HepG2 (cell line): ENCODE results near the gene C3orf22. TPM values are rescaled to one million over a fixed set of nuclear protein-coding genes. Genes with fewer than 3 reads are reported as not detected.

Source experiments
- ARNT ChIP-seq: fragments of 450-650 bp; IDR thresholded peaks from 2 replicates; pipeline ENCODE4 v1.6.1; 2017
- CSRNP1 ChIP-seq: sonication (generic); formaldehyde crosslinking; IDR thresholded peaks from 2 replicates; pipeline ENCODE4 v1.8.1; 2023; ENCODE audit warnings: mild to moderate bottlenecking, missing genetic modification reagents
- DZIP1 ChIP-seq: sonication (generic); formaldehyde crosslinking; IDR thresholded peaks from 2 replicates; pipeline ENCODE4 v1.5.0; 2020; ENCODE audit warnings: mild to moderate bottlenecking, missing genetic modification reagents
- FLYWCH1 ChIP-seq: sonication (generic); formaldehyde crosslinking; IDR thresholded peaks from 2 replicates; pipeline ENCODE4 v1.8.1; 2023; ENCODE audit warnings: mild to moderate bottlenecking, missing genetic modification reagents
- FOXJ3 ChIP-seq: sonication (generic); formaldehyde crosslinking; IDR thresholded peaks from 2 replicates; pipeline ENCODE4 v1.4.0; 2020; ENCODE audit warnings: missing genetic modification reagents, mild to moderate bottlenecking, borderline replicate concordance
- HES4 ChIP-seq: sonication (generic); formaldehyde crosslinking; IDR thresholded peaks from 2 replicates; pipeline ENCODE4 v1.9.0; 2021; ENCODE audit warnings: mild to moderate bottlenecking, missing genetic modification reagents, borderline replicate concordance
- HIVEP1 ChIP-seq: sonication (generic); formaldehyde crosslinking; IDR thresholded peaks from 2 replicates; pipeline ENCODE4 v1.4.0; 2020; ENCODE audit warnings: mild to moderate bottlenecking, missing genetic modification reagents
- HNRNPUL1 ChIP-seq: fragments of 200-400 bp; formaldehyde crosslinking; IDR thresholded peaks from 2 replicates; pipeline ENCODE4 v1.6.1; 2017; ENCODE audit warnings: low read depth, mild to moderate bottlenecking, low read length, moderate library complexity
- JARID2 ChIP-seq: sonication (generic); formaldehyde crosslinking; IDR thresholded peaks from 2 replicates; pipeline ENCODE4 v1.8.1; 2023; ENCODE audit warnings: missing genetic modification reagents, inconsistent platforms; ENCODE audit not compliant: insufficient replicate concordance
- NAIF1 ChIP-seq: sonication (generic); formaldehyde crosslinking; IDR thresholded peaks from 2 replicates; pipeline ENCODE4 v1.5.0; 2020; ENCODE audit warnings: mild to moderate bottlenecking, missing genetic modification reagents, borderline replicate concordance
- RFXANK ChIP-seq: IDR thresholded peaks from 2 replicates; pipeline ENCODE4 v1.6.1; 2016
- SOX13 ChIP-seq, 3 experiments: fragments of 450-650 bp in 1 of 3; sonication (generic) in 1 of 3; formaldehyde crosslinking in 1 of 3; IDR thresholded peaks in 2 of 3; conservative IDR thresholded peaks in 1 of 3; 2 replicates each; pipeline versions ENCODE4 v1.5.0 to v1.6.1; 2016 to 2020; ENCODE audit warnings: antibody characterized with exemption in 1 of 3, mild to moderate bottlenecking in 1 of 3, missing compliant biosample characterization in 1 of 3, missing genetic modification reagents in 1 of 3, moderate library complexity in 1 of 3
- SRSF9 ChIP-seq: fragments of 200-400 bp; formaldehyde crosslinking; IDR thresholded peaks from 2 replicates; pipeline ENCODE4 v1.6.1; 2018; ENCODE audit warnings: borderline replicate concordance, mild to moderate bottlenecking, low read depth, low read length; ENCODE audit not compliant: insufficient read depth, poor library complexity, severe bottlenecking
- ZC3H4 ChIP-seq: sonication (generic); formaldehyde crosslinking; IDR thresholded peaks from 2 replicates; pipeline ENCODE4 v1.4.0; 2020; ENCODE audit warnings: missing genetic modification reagents, borderline replicate concordance
- ZNF143 ChIP-seq: sonication (generic); formaldehyde crosslinking; IDR thresholded peaks from 2 replicates; pipeline ENCODE4 v1.4.0; 2020; ENCODE audit warnings: missing genetic modification reagents
- ZNF225 ChIP-seq: sonication (generic); formaldehyde crosslinking; IDR thresholded peaks from 2 replicates; pipeline ENCODE4 v1.4.0; 2020; ENCODE audit warnings: mild to moderate bottlenecking, missing genetic modification reagents
- ZNF367 ChIP-seq: sonication (generic); formaldehyde crosslinking; IDR thresholded peaks from 2 replicates; pipeline ENCODE4 v1.4.0; 2020; ENCODE audit warnings: missing genetic modification reagents, borderline replicate concordance
- ZNF382 ChIP-seq: sonication (generic); formaldehyde crosslinking; IDR thresholded peaks from 2 replicates; pipeline ENCODE4 v1.5.0; 2020; ENCODE audit warnings: missing genetic modification reagents, mild to moderate bottlenecking, borderline replicate concordance
- ZNF484 ChIP-seq: sonication (generic); formaldehyde crosslinking; IDR thresholded peaks from 2 replicates; pipeline ENCODE4 v1.5.1; 2020; ENCODE audit warnings: mild to moderate bottlenecking, low read depth, missing genetic modification reagents, borderline replicate concordance
- ZNF557 ChIP-seq: sonication (generic); formaldehyde crosslinking; IDR thresholded peaks from 2 replicates; pipeline ENCODE4 v1.4.0; 2020; ENCODE audit warnings: missing genetic modification reagents
- ZNF563 ChIP-seq: sonication (generic); formaldehyde crosslinking; IDR thresholded peaks from 2 replicates; pipeline ENCODE4 v1.8.0; 2022; ENCODE audit warnings: mild to moderate bottlenecking, moderate library complexity, missing genetic modification reagents
- ZNF564 ChIP-seq: sonication (generic); formaldehyde crosslinking; IDR thresholded peaks from 2 replicates; pipeline ENCODE4 v1.8.1; 2023; ENCODE audit warnings: mild to moderate bottlenecking, missing genetic modification reagents
- ZNF781 ChIP-seq: sonication (generic); formaldehyde crosslinking; IDR thresholded peaks from 2 replicates; pipeline ENCODE4 v1.5.1; 2020; ENCODE audit warnings: borderline replicate concordance, mild to moderate bottlenecking, missing genetic modification reagents; ENCODE audit errors: not compliant biosample characterization
- ZNF784 ChIP-seq: sonication (generic); formaldehyde crosslinking; IDR thresholded peaks from 2 replicates; pipeline ENCODE4 v1.5.1; 2020; ENCODE audit warnings: missing genetic modification reagents, mild to moderate bottlenecking, borderline replicate concordance
- polyA plus RNA-seq, 8 experiments: library from polyadenylated mRNA; depleted of rRNA in 3 of 8; stranded (reverse) in 7 of 8; unstranded in 1 of 8; fragments of >200 nt; fragmentation: Illumina TruSeq in 4 of 8; extraction: Trizol in 4 of 8; gene quantifications; 2 replicates each; pipeline versions ENCODE4 v1.2.1 to v1.2.3, GENCODE V29; 2011 to 2016; ENCODE audit warnings: low read depth in 4 of 8, missing spikeins in 1 of 8, mixed read lengths in 1 of 8; ENCODE audit not compliant: insufficient read depth in 1 of 8
- total RNA-seq, 5 experiments: library from RNA; depleted of rRNA; stranded (reverse); fragments of >200 nt; fragmentation: Illumina TruSeq; extraction: Trizol; gene quantifications; 2 replicates each; pipeline ENCODE4 v1.2.3, GENCODE V29; 2016; ENCODE audit warnings: low read depth in 1 of 5

The C3orf22 gene
- total and polyA plus RNA-seq, 2 of the 13 experiments (the other 11 are each of a cell fraction or from before 2014, with no cell fraction given): not detected

- peak; percentile 48; the same call in 1 of the 2 replicates for TF ChIP-seq HES4 (CRISPR knock-in tag)
- TF ChIP-seq JARID2 (CRISPR knock-in tag): no peak
- no peak for TF ChIP-seq FLYWCH1 (CRISPR knock-in tag)
- TF ChIP-seq ZNF225 (CRISPR knock-in tag): no peak
- peak; percentile 36; the same call in 1 of the 2 replicates for TF ChIP-seq NAIF1 (CRISPR knock-in tag)
- 0 out of 2 replicates have a peak, but pooled peaks have one; percentile 31 for TF ChIP-seq ZNF557 (CRISPR knock-in tag)
- TF ChIP-seq ZNF382 (CRISPR knock-in tag): no peak
- no peak for TF ChIP-seq SRSF9
- TF ChIP-seq ZNF784 (CRISPR knock-in tag): no peak
- TF ChIP-seq RFXANK (CRISPR knock-in tag): no peak; the same call in 1 of the 2 replicates
- TF ChIP-seq ZNF367 (CRISPR knock-in tag): no peak
- 0 out of 2 replicates have a peak, but pooled peaks have one; percentile 31 for TF ChIP-seq FOXJ3
- 0 out of 2 replicates have a peak, but pooled peaks have one; percentile 18 for TF ChIP-seq CSRNP1 (CRISPR knock-in tag)
- no peak for TF ChIP-seq ZNF781 (CRISPR knock-in tag)
- TF ChIP-seq HIVEP1: peak; percentile 99
- peak; percentile 69; the same call in 1 of the 2 replicates for TF ChIP-seq ZNF563
- TF ChIP-seq DZIP1 (CRISPR knock-in tag): peak; percentile 60; the same call in 1 of the 2 replicates
- TF ChIP-seq ZNF143 (CRISPR knock-in tag): peak; percentile 58
- TF ChIP-seq ARNT: no peak
- TF ChIP-seq ZNF564 (CRISPR knock-in tag): no peak; the same call in 1 of the 2 replicates
- TF ChIP-seq HNRNPUL1: no peak; the same call in 1 of the 2 replicates
- peak; percentile 64; the same call in 1 of the 2 replicates for TF ChIP-seq SOX13 (IDR thresholded peaks at IDR 0.05)
- peak in 1 of 2 experiments; percentile 92; a peak in 2 of 4 replicates for TF ChIP-seq SOX13 (CRISPR knock-in tag; conservative IDR thresholded peaks at IDR 0.05 in 1 of 2, IDR thresholded peaks at IDR 0.05 in 1 of 2)
- no peak for TF ChIP-seq ZNF484 (CRISPR knock-in tag)
- no peak for TF ChIP-seq ZC3H4
These were observed 34.8 kb downstream of the C3orf22 start, which contains the start of gene CHST13 (continued) for GRCh38 chr3:126523745-126524428.
